HG03060 (cell line): ENCODE data around the gene RPGRIP1L.

Experiments used
- ATAC-seq: cut with Tn5 transposase; IDR thresholded peaks from one replicate; pipeline ENCODE4 v1.9.1; 2021; ENCODE audit warnings: low read depth, moderate number of reproducible peaks; ENCODE audit not compliant: unreplicated experiment

Gene RPGRIP1L

GRCh38 chr16:53609536-53609935, 94.1 kb downstream of the RPGRIP1L start:
- no peak for ATAC-seq

- ATAC-seq = no peak
Observed at GRCh38 chr16:53608094-53608493, 95.6 kb downstream of the RPGRIP1L start.

GRCh38 chr16:53605831-53606400, 97.7 kb downstream of the RPGRIP1L start:
- no peak for ATAC-seq

GRCh38 chr16:53605356-53605755, 98.3 kb downstream of the RPGRIP1L start:
- ATAC-seq = no peak

- no peak for ATAC-seq
Observed at GRCh38 chr16:53601961-53602360, 101.7 kb downstream of the RPGRIP1L start.

GRCh38 chr16:53600616-53601015, 103.0 kb downstream of the RPGRIP1L start:
- no peak for ATAC-seq

DNA sequence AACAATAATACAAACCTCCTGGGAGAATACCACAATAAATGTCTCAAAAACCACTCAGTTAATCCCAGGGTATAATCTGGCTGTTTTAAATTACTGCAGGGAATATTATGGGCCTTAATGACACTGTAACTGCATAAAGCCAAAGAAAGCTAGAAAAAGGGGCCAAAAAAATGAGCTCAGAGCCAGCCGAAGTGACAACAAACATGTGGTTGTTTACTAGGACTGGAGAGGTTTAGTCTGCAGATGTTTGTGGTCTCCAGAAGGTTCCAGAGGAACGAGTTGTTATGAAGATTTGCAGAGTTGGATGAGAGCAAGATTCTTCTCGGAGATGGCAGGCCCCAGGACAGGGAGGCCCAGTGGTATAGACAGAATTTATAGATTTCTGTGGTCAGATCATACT, 103.5 kb downstream of the RPGRIP1L start:
- no peak for ATAC-seq

GRCh38 chr16:53599548-53599947, 104.1 kb downstream of the RPGRIP1L start:
- ATAC-seq = no peak

DNA sequence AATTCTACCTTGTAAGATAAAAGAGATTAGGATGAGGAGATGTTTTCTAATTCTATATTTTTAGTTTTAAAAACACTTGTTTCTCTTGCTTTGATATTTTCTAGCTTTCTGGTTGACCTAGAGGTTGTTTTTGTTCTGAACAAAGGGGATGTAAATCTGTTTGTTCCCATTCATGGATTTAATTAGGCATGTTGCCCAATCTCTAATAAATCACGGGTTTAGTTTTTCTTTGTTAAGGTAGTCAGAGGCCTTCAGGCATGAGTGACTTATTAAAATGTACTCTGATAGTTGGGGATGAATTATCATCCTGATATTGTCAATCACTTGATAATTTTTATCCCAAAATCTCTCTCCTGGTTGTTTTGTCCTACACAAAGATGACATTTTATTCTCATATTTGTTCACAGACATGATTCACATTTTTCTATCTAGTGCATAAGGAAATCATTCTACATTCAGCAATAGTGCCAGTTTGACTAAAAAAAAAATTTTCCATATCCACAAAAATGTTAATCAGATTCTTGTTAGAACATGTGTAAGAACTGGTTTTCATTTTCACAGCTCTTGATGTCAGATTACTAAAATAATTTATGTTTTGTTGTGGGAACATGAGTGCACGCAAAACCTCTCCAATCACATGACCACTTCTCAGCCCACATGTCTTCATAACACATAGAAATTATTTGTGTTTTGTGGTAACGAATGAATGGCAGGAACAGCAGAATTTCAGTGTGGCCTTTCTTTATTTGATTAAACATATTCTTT, 105.0 kb downstream of the RPGRIP1L start:
- no peak for ATAC-seq

DNA sequence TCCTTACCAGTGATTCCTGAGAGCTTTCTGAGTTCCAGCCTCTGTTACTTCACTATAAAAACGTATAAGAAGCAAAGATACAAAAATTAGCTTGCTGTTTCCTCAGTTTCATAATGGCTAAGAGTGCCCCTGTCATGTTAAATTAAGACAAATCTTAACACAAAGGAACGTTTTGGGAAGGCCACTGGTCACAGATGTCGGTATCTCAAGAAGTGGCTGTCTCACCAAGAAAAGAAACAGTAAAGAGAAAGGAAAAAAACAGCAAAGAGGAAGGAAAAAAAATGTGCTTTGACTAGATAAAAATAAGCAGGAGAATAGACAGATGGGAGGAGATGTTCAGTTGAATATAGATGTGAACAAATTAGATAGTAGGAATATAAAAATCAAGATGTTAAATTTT, 105.9 kb downstream of the RPGRIP1L start:
- ATAC-seq = no peak

GRCh38 chr16:53588081-53588648, 115.5 kb downstream of the RPGRIP1L start:
- no peak for ATAC-seq

DNA sequence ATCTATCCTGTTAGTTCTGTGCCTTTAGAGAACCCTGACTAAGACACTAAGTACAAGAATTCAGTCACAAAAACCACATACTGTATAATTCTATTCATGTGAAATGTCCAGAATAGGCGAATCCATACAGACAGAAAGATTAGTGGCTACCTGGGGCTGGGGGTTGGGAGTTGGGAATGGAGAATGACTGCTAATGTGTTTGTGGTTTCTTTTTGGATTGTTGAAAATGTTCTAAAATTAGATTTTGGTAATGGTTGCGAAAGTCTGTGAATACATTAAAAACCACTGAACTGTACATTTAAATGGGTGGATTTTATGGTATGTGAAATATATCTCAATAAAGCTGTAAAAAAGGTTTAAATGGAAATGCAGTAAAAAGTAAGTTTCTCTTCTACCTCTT, 120.3 kb downstream of the RPGRIP1L start:
- no peak for ATAC-seq

GRCh38 chr16:53581784-53582183, 121.9 kb downstream of the RPGRIP1L start:
- ATAC-seq = no peak

DNA sequence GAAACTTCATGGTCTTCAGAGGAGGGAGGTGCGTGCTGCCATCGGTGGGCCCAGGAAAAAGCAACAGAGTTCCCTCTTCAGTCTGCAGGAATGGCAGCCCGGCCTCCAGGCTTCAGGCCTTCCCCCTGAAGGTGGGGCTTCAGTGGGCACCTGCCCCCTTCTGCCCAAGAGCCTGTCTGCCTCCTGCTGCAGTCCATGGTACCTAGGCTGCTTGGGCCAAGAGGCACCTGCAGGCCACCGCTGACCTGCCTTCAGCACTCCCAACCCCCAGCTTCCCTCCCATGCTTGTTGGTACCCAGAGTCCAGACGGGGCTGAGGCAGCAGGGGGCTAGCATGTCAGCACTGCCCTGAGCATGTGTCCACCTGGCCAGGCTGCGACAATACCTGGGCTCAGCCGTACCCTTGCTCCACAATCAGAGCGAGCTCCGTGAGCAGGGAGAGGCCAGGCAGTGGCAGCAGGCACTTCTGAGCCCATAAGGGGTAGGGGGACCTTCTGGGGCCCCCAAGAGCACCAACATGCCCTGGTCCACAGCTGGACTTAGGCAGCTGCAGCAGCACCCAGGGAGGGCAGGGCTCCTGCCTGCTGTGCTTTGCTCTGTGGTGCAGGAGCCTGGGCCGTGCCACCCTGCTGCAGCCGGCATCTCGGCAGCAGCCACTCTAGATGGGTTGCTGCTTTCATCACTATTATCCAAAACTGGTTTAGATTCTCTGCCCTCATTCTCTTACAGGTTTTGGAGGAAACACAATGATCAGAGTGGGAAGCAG, 123.4 kb downstream of the RPGRIP1L start:
- ATAC-seq = no peak

- ATAC-seq = no peak
Observed at GRCh38 chr16:53576904-53577303, 126.8 kb downstream of the RPGRIP1L start.

DNA sequence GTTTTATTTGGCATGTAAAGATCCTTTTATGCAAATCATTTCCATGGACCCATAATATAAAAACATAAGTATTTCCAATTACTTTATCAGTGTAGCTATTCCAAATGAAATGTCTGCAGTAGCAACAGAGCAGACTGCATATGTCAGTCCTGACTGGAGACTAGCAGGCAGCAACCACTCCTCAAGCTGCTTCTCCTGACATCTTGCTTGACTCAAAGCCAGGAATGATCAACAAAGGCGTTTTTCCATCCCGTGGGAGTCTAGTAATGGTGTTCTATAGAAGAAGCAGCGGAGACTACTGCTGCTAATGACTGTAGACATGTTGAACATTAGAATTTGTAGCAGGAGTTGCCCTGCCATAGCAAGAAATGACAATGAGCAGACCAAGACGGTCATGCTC, 127.4 kb downstream of the RPGRIP1L start:
- ATAC-seq = no peak

- no peak for ATAC-seq
Observed at GRCh38 chr16:53571763-53572162, 131.9 kb downstream of the RPGRIP1L start.

GRCh38 chr16:53566552-53567245, 137.0 kb downstream of the RPGRIP1L start:
- no peak for ATAC-seq

DNA sequence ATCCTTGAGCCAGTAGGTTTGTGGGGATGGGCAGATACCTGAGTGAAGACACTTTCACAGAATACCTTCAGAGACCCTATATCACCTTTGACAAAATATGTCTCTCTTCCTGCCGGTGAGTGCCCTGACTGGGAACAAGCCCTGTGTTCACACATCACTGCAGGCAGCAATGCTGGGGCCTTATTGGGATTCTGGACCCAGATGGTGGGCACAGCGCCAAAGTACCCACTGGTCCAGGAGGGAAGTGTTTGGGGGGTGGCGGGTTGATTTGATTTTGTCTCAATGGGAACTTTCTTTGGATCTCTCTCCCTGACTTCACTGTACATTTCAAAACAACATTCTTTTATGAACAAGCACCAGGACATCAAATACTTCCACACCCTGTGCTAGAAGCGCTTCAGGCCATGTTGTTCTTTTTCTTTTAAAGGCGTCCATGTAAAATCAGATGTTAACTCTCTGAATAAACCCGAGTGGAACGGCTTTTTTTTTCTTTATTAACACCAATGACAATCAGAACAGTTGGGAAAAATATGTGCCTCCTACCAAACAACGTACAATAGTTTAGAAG, 138.3 kb downstream of the RPGRIP1L start:
- no peak for ATAC-seq

DNA sequence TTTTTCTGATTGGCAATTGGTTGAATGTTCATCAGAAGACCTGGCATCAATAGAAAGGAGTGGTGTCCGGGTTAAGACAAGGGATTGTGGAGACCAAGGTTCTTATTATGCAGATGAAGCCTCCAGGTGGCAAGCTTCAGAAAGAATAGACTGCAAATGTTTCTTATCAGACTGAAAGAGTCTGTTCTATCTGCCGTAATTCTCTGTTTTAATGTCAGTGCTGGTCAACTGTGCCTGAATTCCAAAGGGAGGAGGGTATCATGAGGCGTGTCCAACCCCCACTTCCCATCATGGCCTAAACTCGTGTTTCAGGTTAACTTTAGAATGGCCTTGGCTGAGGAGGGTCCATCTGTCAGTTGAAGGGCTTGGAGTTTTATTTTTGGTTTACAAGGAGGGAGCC, 140.2 kb downstream of the RPGRIP1L start:
- no peak for ATAC-seq
